IPS DF 6.9 (cell line): ENCODE data around the gene TSPYL4.
A peak's percentile ranks its signal among the peaks of the same experiment; 100 is the strongest.
"Not testable (repeated sequence)": the region's sequence is repeated elsewhere in the genome, so short reads cannot be mapped to it uniquely, and the experiment has no call there.

ENCODE experiments used
- DNase-seq: peaks from one replicate; pipeline ENCODE4 v3.0.0-alpha.2; 2013; ENCODE audit warnings: low read depth, low spot score
- H3K27ac ChIP-seq: one replicate; pipeline ENCODE4 v1.5.1; 2013; ENCODE audit warnings: low read length, control low read depth
- H3K27me3 ChIP-seq: 2 replicates; pipeline ENCODE4 v1.6.1; 2013; ENCODE audit warnings: mild to moderate bottlenecking, low read length; ENCODE audit not compliant: control insufficient read depth, insufficient read depth
- H3K36me3 ChIP-seq: 2 replicates; pipeline ENCODE4 v1.6.1; 2013; ENCODE audit warnings: low read length; ENCODE audit not compliant: control insufficient read depth, insufficient read depth
- H3K4me1 ChIP-seq: 2 replicates; pipeline ENCODE4 v1.6.1; 2013; ENCODE audit warnings: low read length; ENCODE audit not compliant: control insufficient read depth, insufficient read depth
- H3K4me3 ChIP-seq: 2 replicates; pipeline ENCODE4 v1.5.1; 2013; ENCODE audit warnings: mild to moderate bottlenecking, low read length
- H3K9me3 ChIP-seq: 2 replicates; pipeline ENCODE4 v1.6.1; 2013; ENCODE audit warnings: low read length, inconsistent platforms; ENCODE audit not compliant: control insufficient read depth, insufficient read depth
- WGBS: extraction: QIAGEN DNeasy Blood & Tissue Kit; methylation state at CpG from one replicate; pipeline ENCODE4 v1.1.7; 2013; ENCODE audit warnings: mixed read lengths, missing lambda C conversion rate; ENCODE audit not compliant: insufficient read length, insufficient coverage; 5-methylcytosine and 5-hydroxymethylcytosine counted together

TSPYL4 gene

GRCh38 chr6:116286773-116287358 is 33.0 kb upstream of the TSPYL4 start:
- Histone ChIP-seq H3K36me3 (no peaks in the 10 kb centered on the region), H3K27me3 (no peaks in the 10 kb centered on the region), H3K9me3 (no peaks in the 10 kb centered on the region), H3K27ac (no peak overlapping the region), H3K4me1 (peaks cover 1% of the 10 kb centered on the region; the same call in 1 of the 2 replicates), H3K4me3 (no peak overlapping the region)
- no peak for DNase-seq
- no CpG with 5 or more reads among the region's 1 CpG for WGBS

DNA sequence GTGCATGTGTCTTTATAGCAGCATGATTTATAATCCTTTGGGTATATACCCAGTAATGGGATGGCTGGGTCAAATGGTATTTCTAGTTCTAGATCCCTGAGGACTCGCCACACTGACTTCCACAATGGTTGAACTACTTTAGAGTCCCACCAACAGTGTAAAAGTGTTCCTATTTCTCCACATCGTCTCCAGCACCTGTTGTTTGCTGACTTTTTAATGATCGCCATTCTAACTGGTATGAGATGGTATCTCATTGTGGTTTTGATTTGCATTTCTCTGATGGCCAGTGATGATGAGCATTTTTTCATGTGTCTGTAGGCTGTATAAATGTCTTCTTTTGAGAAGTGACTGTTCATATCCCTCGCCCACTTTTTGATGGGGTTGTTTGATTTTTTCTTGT is 31.1 kb upstream of the TSPYL4 start:
- H3K9me3 ChIP-seq, H3K4me1 ChIP-seq, H3K36me3 ChIP-seq, H3K27ac ChIP-seq, DNase-seq, H3K4me3 ChIP-seq, H3K27me3 ChIP-seq: not testable (repeated sequence)
- no CpG with 5 or more reads among the region's 4 CpGs for WGBS

DNA sequence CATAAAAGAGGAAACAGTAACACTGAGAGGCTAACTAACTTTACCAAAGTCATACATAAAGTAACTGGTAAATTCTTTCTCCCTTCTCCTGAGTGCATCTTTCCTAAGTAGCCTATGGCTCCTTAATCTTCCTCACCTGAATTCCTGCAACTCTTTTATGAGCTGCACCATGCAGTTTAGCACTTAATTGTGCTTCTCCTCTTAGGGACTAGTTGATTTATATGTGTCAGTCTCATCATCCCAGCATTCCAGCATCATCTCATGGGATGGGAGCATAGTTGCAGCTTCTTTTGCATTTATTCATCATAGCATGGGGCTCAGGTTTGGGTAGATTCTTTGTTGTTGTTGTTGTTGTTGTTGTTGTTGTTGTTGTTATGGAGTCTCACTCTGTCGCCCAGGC is 29.3 kb upstream of the TSPYL4 start:
- no peak for DNase-seq
- H3K27ac ChIP-seq = no peak overlapping the region
- peaks cover 1% of the 10 kb centered on the region; the same call in 1 of the 2 replicates for H3K36me3 ChIP-seq
- peaks cover 4% of the 10 kb centered on the region; the same call in 1 of the 2 replicates for H3K4me1 ChIP-seq
- H3K27me3 ChIP-seq = no peaks in the 10 kb centered on the region
- no peak overlapping the region for H3K4me3 ChIP-seq
- WGBS = no CpG with 5 or more reads among the region's 1 CpG
- H3K9me3 ChIP-seq = no peaks in the 10 kb centered on the region

- H3K27me3 ChIP-seq = no peaks in the 10 kb centered on the region
- H3K4me1 ChIP-seq = peaks cover 5% of the 10 kb centered on the region; the same call in 1 of the 2 replicates
- H3K27ac ChIP-seq = no peak overlapping the region
- WGBS = no CpG with 5 or more reads among the region's 2 CpGs
- peaks cover 3% of the 10 kb centered on the region; the same call in 1 of the 2 replicates for H3K36me3 ChIP-seq
- H3K4me3 ChIP-seq = no peak overlapping the region
- no peaks in the 10 kb centered on the region for H3K9me3 ChIP-seq
- no peak for DNase-seq
Measured at GRCh38 chr6:116282698-116283097, 28.8 kb upstream of the TSPYL4 start.

DNA sequence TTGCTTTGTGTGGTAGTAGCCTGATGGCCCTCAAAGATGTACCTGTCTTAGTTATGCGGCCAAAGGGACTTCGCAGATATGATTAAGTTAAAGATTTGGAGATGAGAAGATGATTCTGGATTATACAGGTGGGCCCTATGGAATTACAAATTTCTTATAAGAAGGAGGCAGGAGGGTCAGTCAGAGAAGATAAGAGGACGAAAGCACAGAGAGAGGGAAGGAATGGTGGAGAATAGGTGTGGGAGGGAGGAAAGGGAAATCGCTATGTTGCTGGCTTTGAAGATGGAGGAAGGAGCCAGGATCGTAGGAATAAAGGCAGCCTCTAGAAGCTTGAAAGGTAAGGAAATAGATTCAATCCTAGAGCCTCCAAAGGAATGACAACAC is 27.1 kb upstream of the TSPYL4 start:
- Histone ChIP-seq H3K4me1 (peaks cover 5% of the 10 kb centered on the region; the same call in 1 of the 2 replicates), H3K9me3 (no peaks in the 10 kb centered on the region), H3K27me3 (no peaks in the 10 kb centered on the region), H3K27ac (no peak overlapping the region), H3K36me3 (peaks cover 3% of the 10 kb centered on the region; the same call in 1 of the 2 replicates), H3K4me3 (no peak overlapping the region)
- 100% methylated on average over 3 of the region's 5 CpGs for WGBS
- no peak for DNase-seq

DNA sequence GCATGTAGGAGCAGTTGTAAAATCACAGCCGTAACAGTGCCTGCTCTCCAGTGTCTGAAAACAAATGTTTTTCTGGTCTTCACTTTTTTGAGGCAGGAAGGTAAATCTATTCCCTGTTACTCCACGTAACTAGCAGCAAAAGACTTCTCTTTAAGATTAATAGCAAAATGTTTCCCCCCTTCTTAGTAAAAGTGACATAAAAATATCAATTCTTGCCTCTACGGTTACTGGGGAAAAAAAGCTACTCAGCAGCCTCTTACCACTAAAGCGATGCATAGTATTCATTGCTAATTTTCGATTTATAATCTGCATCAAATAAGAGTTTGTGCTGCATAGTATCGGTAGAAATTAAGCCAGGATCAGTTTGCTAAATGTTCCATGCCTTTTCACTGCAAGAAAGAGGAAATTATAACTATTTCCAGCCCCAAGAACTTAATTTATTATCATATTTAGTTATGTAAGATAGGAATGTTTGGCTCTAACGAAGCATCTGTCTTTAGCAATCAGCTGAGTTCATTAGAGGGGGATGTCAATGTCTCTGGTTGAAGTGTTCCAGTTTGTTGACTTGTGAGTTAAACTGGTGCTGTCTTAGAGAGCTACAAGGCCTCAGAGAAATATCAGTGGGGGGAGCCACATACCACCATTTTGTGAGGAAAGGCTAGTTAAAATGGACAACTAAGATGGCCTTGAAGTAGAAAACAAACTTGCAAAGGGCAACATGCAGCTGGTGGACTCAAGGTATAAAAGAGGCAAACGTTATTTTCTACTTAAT is 26.5 kb upstream of the TSPYL4 start:
- WGBS = no CpG with 5 or more reads among the region's 8 CpGs
- Histone ChIP-seq H3K4me1 (peaks cover 5% of the 10 kb centered on the region; the same call in 1 of the 2 replicates), H3K27ac (no peak overlapping the region), H3K27me3 (no peaks in the 10 kb centered on the region), H3K9me3 (no peaks in the 10 kb centered on the region), H3K36me3 (peaks cover 3% of the 10 kb centered on the region; the same call in 1 of the 2 replicates), H3K4me3 (peak overlapping the region; percentile 35; the same call in 1 of the 2 replicates)
- DNase-seq = no peak

GRCh38 chr6:116279232-116280160 is 25.6 kb upstream of the TSPYL4 start, which contains the start of gene TSPYL1:
TSPYL1 (minus strand) TSS chr6:116279930; CDS start chr6:116279830, 100 bp downstream.
- Histone ChIP-seq H3K27me3 (no peaks in the 10 kb centered on the region), H3K9me3 (no peaks in the 10 kb centered on the region), H3K36me3 (peaks cover 3% of the 10 kb centered on the region; the same call in 1 of the 2 replicates), H3K4me3 (peak within 1 kb of the TSS; percentile 90), H3K27ac (no peak within 1 kb of the TSS), H3K4me1 (peaks cover 5% of the 10 kb centered on the region; the same call in 1 of the 2 replicates)
- no CpG with 5 or more reads among the region's 71 CpGs for WGBS
- peak; percentile 94 for DNase-seq

DNA sequence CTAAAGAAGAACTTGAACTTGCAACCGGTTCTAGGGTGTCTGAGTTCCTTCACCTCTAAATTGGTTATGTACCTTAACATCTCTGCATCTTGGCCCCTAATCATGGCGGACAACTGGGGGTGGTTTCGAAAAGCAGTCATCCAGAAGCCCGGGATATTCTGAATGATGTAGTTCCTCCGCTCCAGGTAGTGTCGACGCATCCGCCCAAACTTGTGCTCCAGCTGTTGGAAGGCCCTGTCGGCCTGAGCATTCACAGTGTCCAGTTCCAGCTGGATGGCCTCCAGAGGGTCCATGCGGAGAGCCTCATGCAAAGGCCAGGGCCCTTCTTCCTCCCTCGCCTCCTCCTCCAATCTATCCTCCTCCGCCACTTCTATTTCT is 25.0 kb upstream of the TSPYL4 start:
- Histone ChIP-seq H3K4me1 (peaks cover 5% of the 10 kb centered on the region; the same call in 1 of the 2 replicates), H3K36me3 (peaks cover 3% of the 10 kb centered on the region; the same call in 1 of the 2 replicates), H3K9me3 (no peaks in the 10 kb centered on the region), H3K4me3 (peak overlapping the region; percentile 90; the same call in 1 of the 2 replicates), H3K27me3 (no peaks in the 10 kb centered on the region), H3K27ac (no peak overlapping the region)
- no peak for DNase-seq
- WGBS = no CpG with 5 or more reads among the region's 12 CpGs

GRCh38 chr6:116278481-116278829 is 24.6 kb upstream of the TSPYL4 start:
- Histone ChIP-seq H3K4me3 (peak overlapping the region; percentile 90; the same call in 1 of the 2 replicates), H3K36me3 (peaks cover 3% of the 10 kb centered on the region; the same call in 1 of the 2 replicates), H3K9me3 (no peaks in the 10 kb centered on the region), H3K27me3 (no peaks in the 10 kb centered on the region), H3K27ac (no peak overlapping the region), H3K4me1 (peaks cover 5% of the 10 kb centered on the region; the same call in 1 of the 2 replicates)
- no CpG with 5 or more reads among the region's 11 CpGs for WGBS
- DNase-seq = no peak

- no CpG with 5 or more reads among the region's 3 CpGs for WGBS
- H3K36me3 ChIP-seq = peaks cover 3% of the 10 kb centered on the region; the same call in 1 of the 2 replicates
- no peak for DNase-seq
- no peak overlapping the region for H3K27ac ChIP-seq
- H3K9me3 ChIP-seq = no peaks in the 10 kb centered on the region
- H3K27me3 ChIP-seq = no peaks in the 10 kb centered on the region
- H3K4me3 ChIP-seq = no peak overlapping the region
- H3K4me1 ChIP-seq = peaks cover 4% of the 10 kb centered on the region; the same call in 1 of the 2 replicates
Measured at GRCh38 chr6:116277124-116277523, 23.2 kb upstream of the TSPYL4 start.
